ENCODE results near the gene PDZK1IP1. TPM values are rescaled to one million over a fixed set of nuclear protein-coding genes. Genes with fewer than 3 reads are reported as not detected.
"Not testable (repeated sequence)": the region's sequence is repeated elsewhere in the genome, so short reads cannot be mapped to it uniquely, and the experiment has no call there.

PDZK1IP1 gene
- total RNA-seq, 2 donors from 2014 or later, result 30.6 TPM; not detected in 1

- peaks cover 2% of the 10 kb centered on the region for H3K36me3 Mint-ChIP-seq (ENCODE audit: low read depth)
- H3K27me3 Mint-ChIP-seq, result peaks cover 3% of the 10 kb centered on the region
- DNase-seq (no peak), ATAC-seq (no peak)
- no peaks in the 10 kb centered on the region for H3K9me3 ChIP-seq (ENCODE audit: control insufficient read depth, low read length, poor library complexity, severe bottlenecking)
- H3K4me1 Mint-ChIP-seq, result peaks cover 6% of the 10 kb centered on the region
- no peak overlapping the region for H3K4me3 Mint-ChIP-seq
- no peak overlapping the region for H3K27ac Mint-ChIP-seq
Measured at GRCh38 chr1:47215713-47216112, 25.9 kb upstream of the PDZK1IP1 start.

DNA sequence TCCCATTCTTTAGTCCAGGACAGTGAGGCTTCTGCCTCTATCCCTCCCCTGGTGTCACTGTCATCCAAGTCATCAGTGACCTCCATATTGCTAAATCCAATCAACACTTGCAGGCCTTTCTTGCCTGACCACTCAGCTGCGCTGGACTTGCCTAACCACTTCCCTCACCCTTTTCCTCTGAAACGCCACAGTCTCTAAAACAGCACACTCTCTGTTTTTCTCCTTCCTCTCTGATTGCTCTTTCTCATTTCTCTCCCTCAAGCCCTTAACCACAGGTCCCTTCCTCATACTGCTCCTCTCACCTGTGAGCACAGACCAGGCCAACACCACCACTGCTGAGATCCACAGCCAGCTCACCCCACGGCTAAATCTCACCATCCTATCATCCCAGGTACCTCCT is 24.7 kb upstream of the PDZK1IP1 start:
- no peak overlapping the region for H3K27ac Mint-ChIP-seq
- H3K27me3 Mint-ChIP-seq, result peaks cover 13% of the 10 kb centered on the region
- no peaks in the 10 kb centered on the region for H3K9me3 ChIP-seq (ENCODE audit: control insufficient read depth, low read length, poor library complexity, severe bottlenecking)
- no peak overlapping the region for H3K4me3 Mint-ChIP-seq
- no peak for DNase-seq
- peaks cover 8% of the 10 kb centered on the region for H3K4me1 Mint-ChIP-seq
- no peaks in the 10 kb centered on the region for H3K36me3 Mint-ChIP-seq (ENCODE audit: low read depth)
- no peak for ATAC-seq

DNA sequence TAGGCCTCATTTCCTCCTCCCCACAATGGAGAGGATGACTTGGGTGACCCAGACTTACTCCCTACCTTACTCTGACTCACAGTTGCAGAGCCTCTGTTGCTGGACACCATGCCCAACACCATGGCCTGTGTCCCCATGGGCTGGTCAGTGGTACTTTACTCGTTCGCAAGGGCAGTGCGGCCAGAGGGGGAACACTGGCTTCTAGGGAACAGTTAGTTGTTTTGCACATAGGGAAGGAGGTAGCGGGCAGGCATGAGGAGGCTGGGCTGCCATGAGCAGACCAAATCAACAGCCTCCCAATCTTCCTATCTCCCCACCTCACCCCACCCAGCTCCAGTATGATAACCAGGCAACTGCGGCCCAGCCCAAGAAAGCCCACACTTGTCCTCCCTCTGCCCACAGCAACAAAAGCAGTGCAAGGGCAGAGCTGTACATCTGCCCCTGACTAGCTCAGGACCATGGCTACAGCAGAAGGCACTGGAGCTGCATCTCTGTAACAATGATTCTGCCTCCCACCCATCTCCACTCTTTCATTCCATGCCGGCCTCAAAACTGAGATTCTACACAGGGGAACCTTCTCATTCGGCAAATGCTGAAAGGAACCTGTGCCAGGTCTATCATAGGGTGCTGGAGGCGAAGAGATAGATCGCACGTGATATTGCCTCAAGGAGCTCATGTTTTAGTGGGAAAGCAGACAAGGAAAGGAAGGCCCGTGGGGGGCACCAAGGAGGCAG is 23.6 kb upstream of the PDZK1IP1 start:
- Mint-ChIP-seq H3K27ac (no peak overlapping the region), H3K36me3 (ENCODE audit: low read depth) (no peaks in the 10 kb centered on the region), H3K4me3 (no peak overlapping the region), H3K4me1 (peaks cover 8% of the 10 kb centered on the region), H3K27me3 (peaks cover 23% of the 10 kb centered on the region)
- DNase-seq (no peak), ATAC-seq (no peak)
- no peaks in the 10 kb centered on the region for H3K9me3 ChIP-seq (ENCODE audit: control insufficient read depth, low read length, poor library complexity, severe bottlenecking)

DNA sequence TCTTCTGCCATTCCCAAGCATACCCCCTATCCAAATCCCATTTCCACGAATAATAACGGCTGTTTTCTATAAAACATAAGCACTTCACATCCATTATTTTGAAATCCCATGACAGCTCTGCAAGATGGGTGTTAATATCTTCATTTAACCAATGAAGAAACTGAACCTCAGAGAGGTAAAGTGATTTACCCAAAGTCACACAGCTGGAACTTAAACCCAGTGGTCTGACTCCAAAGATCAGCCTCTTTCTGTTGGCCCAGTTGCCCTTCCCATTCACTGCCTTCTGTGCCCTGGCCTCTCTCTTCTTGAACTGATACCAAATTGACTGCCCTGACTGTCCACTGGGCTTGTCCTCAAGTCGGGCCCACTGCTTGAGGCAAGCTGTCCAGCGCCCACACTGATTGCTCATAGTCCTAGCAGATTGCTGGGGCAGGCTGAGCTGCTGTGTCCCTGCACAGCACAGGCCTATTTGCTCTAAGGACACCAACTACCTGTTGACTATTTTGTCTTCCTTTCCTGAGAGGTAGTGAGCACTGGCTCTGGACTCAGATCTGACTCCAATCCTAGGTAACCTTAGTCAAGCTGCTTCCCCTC is 22.9 kb upstream of the PDZK1IP1 start:
- ATAC-seq (no peak), DNase-seq (no peak)
- no peaks in the 10 kb centered on the region for H3K9me3 ChIP-seq (ENCODE audit: control insufficient read depth, low read length, poor library complexity, severe bottlenecking)
- Mint-ChIP-seq H3K4me1 (peaks cover 8% of the 10 kb centered on the region), H3K27me3 (peaks cover 28% of the 10 kb centered on the region), H3K27ac (no peak overlapping the region), H3K36me3 (ENCODE audit: low read depth) (no peaks in the 10 kb centered on the region), H3K4me3 (no peak overlapping the region)

DNA sequence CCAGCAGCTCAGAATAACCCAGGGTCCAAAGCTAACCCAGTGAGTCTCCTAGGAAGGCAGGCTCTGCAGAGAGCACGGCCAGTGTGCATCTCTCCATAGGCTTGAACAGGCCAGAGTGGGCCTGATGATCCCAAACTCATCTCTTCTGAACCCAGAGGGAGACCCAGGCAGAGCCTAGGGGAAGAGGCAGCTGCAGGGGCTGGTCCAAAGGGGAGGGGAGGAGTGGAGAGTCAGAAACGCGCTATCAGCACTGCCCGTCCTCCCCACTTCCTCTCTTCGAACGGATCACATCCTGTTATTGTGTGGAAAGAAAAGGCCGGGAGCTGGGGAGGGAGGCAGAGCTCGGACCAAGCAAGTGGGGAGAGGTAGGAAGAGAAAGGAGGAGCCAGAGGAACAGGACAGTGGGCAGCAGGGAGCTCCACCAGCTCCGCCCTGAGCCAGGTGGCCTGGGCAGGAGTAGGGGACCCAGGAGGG is 22.0 kb upstream of the PDZK1IP1 start:
- ATAC-seq (no peak), DNase-seq (no peak)
- peaks cover 32% of the 10 kb centered on the region for H3K27me3 Mint-ChIP-seq
- no peak overlapping the region for H3K4me3 Mint-ChIP-seq
- peaks cover 8% of the 10 kb centered on the region for H3K4me1 Mint-ChIP-seq
- H3K27ac Mint-ChIP-seq, result no peak overlapping the region
- no peaks in the 10 kb centered on the region for H3K9me3 ChIP-seq (ENCODE audit: control insufficient read depth, low read length, poor library complexity, severe bottlenecking)
- no peaks in the 10 kb centered on the region for H3K36me3 Mint-ChIP-seq (ENCODE audit: low read depth)

GRCh38 chr1:47210666-47211065 is 20.8 kb upstream of the PDZK1IP1 start:
- H3K27ac Mint-ChIP-seq, result no peak overlapping the region
- peaks cover 43% of the 10 kb centered on the region for H3K27me3 Mint-ChIP-seq
- peak overlapping the region; percentile 5 for H3K4me3 Mint-ChIP-seq
- peaks cover 2% of the 10 kb centered on the region for H3K36me3 Mint-ChIP-seq (ENCODE audit: low read depth)
- no peak for ATAC-seq
- DNase-seq, result no peak
- no peaks in the 10 kb centered on the region for H3K9me3 ChIP-seq (ENCODE audit: control insufficient read depth, low read length, poor library complexity, severe bottlenecking)
- H3K4me1 Mint-ChIP-seq, result peaks cover 8% of the 10 kb centered on the region

DNA sequence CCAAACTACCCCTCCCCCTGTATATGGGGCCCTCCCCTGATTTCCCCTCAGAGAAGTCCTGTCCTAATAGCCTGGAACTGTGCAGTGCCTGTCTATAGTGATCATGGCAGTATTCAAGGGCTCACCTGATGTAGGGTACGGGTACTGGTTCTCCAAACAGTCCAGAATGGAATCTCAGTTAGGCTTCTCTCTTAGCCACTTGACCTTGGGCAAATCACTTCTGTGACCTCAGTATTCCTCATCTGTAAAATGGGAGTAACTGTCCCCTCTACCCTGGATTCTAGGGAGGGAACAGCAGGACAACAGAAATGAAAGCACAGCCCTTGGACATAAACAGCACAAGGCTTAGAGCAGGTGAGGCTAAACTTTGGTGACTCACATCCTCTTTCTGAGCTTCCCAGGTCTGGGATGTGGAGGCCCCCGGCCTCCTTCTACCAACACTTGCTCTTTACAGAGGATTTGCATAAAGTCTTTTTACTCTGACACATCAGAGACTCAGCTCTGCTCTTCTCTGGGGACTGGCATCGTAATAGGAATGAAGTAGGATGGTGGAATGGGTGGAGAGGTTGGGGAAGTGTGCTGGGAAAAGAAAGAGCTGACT is 20.0 kb upstream of the PDZK1IP1 start:
- no peaks in the 10 kb centered on the region for H3K9me3 ChIP-seq (ENCODE audit: control insufficient read depth, low read length, poor library complexity, severe bottlenecking)
- H3K27me3 Mint-ChIP-seq, result peaks cover 49% of the 10 kb centered on the region

GRCh38 chr1:47209091-47209490 is 19.3 kb upstream of the PDZK1IP1 start:
- no peaks in the 10 kb centered on the region for H3K9me3 ChIP-seq (ENCODE audit: control insufficient read depth, low read length, poor library complexity, severe bottlenecking)
- Mint-ChIP-seq H3K36me3 (ENCODE audit: low read depth) (peaks cover 2% of the 10 kb centered on the region), H3K4me3 (no peak overlapping the region), H3K4me1 (peaks cover 8% of the 10 kb centered on the region), H3K27ac (peak overlapping the region; percentile 39), H3K27me3 (peaks cover 57% of the 10 kb centered on the region)
- DNase-seq (no peak), ATAC-seq (no peak)

More for the DNA sequence above, 20.0 kb upstream of the PDZK1IP1 start:
- Mint-ChIP-seq H3K4me1 (peaks cover 8% of the 10 kb centered on the region), H3K4me3 (no peak overlapping the region), H3K36me3 (ENCODE audit: low read depth) (peaks cover 2% of the 10 kb centered on the region), H3K27ac (no peak overlapping the region)
- DNase-seq (no peak), ATAC-seq (no peak)

- Mint-ChIP-seq H3K4me3 (no peak overlapping the region), H3K27me3 (peaks cover 63% of the 10 kb centered on the region), H3K27ac (peak overlapping the region; percentile 39), H3K4me1 (peaks cover 12% of the 10 kb centered on the region), H3K36me3 (ENCODE audit: low read depth) (peaks cover 2% of the 10 kb centered on the region)
- no peak for DNase-seq
- no peaks in the 10 kb centered on the region for H3K9me3 ChIP-seq (ENCODE audit: control insufficient read depth, low read length, poor library complexity, severe bottlenecking)
- no peak for ATAC-seq
Measured at GRCh38 chr1:47208374-47208850, 18.6 kb upstream of the PDZK1IP1 start.

DNA sequence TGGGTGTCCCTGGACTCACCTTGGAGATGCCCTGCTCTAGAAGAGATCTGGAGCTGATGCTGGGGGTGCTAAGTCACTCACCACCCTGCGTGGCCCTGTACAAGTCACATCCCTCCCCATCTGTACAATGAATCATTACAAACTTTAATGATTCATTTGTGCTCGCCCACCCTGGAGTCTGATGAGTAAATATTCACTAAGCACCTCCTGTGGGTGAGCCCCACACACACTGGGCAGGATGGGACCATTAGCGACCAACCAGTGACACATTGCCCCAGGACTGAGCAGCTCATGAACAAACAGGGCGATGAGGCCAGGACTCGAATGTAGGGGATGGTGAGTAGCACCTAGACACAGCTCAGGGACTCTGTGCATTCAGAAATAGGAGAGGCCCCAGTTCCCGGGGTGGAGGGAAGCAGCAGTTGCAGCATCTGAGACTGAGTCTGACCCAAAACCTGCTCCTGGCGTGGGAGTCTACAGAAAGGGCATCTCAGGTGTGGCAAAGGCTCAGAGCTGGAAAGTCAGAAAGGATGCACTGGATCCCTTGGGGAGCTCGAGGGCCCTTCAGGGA is 18.1 kb upstream of the PDZK1IP1 start:
- no peak for ATAC-seq
- Mint-ChIP-seq H3K4me1 (peaks cover 16% of the 10 kb centered on the region), H3K4me3 (no peak overlapping the region), H3K36me3 (ENCODE audit: low read depth) (peaks cover 2% of the 10 kb centered on the region), H3K27ac (no peak overlapping the region), H3K27me3 (peaks cover 64% of the 10 kb centered on the region)
- H3K9me3 ChIP-seq (ENCODE audit: control insufficient read depth, low read length, poor library complexity, severe bottlenecking), result no peaks in the 10 kb centered on the region
- DNase-seq, result no peak

DNA sequence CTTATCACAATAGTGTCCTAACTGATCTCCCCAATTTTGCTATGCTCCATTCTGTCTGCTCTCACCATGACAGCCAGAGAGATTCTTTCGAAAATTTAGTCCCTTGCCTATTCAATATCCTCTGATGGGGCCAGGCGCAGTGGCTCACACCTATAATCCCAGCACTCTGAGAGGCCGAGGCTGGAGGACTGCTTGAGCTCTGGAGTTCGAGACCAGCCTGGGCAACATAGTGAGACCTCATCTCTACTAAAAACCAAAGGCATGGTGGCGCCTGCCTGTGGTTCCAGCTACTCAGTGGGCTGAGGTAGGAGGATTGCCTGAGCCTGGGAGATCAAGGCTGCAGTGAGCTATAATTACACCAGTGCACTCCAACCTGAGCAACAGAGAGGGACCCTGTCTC is 16.1 kb upstream of the PDZK1IP1 start:
- Mint-ChIP-seq H3K27me3 (peaks cover 69% of the 10 kb centered on the region), H3K27ac (no peak overlapping the region), H3K4me1 (peaks cover 11% of the 10 kb centered on the region), H3K36me3 (ENCODE audit: low read depth) (peaks cover 2% of the 10 kb centered on the region), H3K4me3 (no peak overlapping the region)
- no peak for ATAC-seq
- no peaks in the 10 kb centered on the region for H3K9me3 ChIP-seq (ENCODE audit: control insufficient read depth, low read length, poor library complexity, severe bottlenecking)
- no peak for DNase-seq

- DNase-seq; H3K4me3 Mint-ChIP-seq; ATAC-seq; H3K27ac Mint-ChIP-seq; H3K9me3 ChIP-seq (ENCODE audit: control insufficient read depth, low read length, poor library complexity, severe bottlenecking): not testable (repeated sequence)
- Mint-ChIP-seq H3K36me3 (ENCODE audit: low read depth) (peaks cover 11% of the 10 kb centered on the region), H3K27me3 (peaks cover 71% of the 10 kb centered on the region), H3K4me1 (peaks cover 12% of the 10 kb centered on the region)
Measured at GRCh38 chr1:47203504-47203903, 13.7 kb upstream of the PDZK1IP1 start.

GRCh38 chr1:47201179-47201578 is 11.3 kb upstream of the PDZK1IP1 start:
- Mint-ChIP-seq H3K36me3 (ENCODE audit: low read depth) (peaks cover 12% of the 10 kb centered on the region), H3K27ac (no peak overlapping the region), H3K4me3 (no peak overlapping the region), H3K27me3 (peaks cover 67% of the 10 kb centered on the region), H3K4me1 (peaks cover 12% of the 10 kb centered on the region)
- DNase-seq (no peak), ATAC-seq (no peak)
- H3K9me3 ChIP-seq (ENCODE audit: control insufficient read depth, low read length, poor library complexity, severe bottlenecking), result no peaks in the 10 kb centered on the region
